Omental fat pad (tissue), 4 donors: ENCODE measurements around the gene APOA1. TPM values are rescaled to one million over a fixed set of nuclear protein-coding genes. Genes with fewer than 3 reads are reported as not detected.

ENCODE experiments used
- ATAC-seq: fragments of 150-250 bp; one replicate; pipeline ENCODE4 v1.9.1; 2016; ENCODE audit warnings: mild to moderate bottlenecking, moderate library complexity; ENCODE audit not compliant: low FRiP score
- DNase-seq: peaks from one replicate; pipeline ENCODE4 v3.0.0-alpha.2; 2019; ENCODE audit warnings: low spot score
- total RNA-seq, 4 donors: library from RNA; depleted of rRNA; stranded (reverse); fragments of >200 nt; gene quantifications; one replicate each; pipeline ENCODE4 v1.1.0, GENCODE V29; 2016
- TF ChIP-seq, protein P1 (sequence below), 3 donors: fragments of 450-650 bp; IDR thresholded peaks; one replicate each; pipeline ENCODE4 v1.5.1; 2016 to 2017; ENCODE audit warnings: antibody characterized with exemption in 3 of 3, mild to moderate bottlenecking in 3 of 3, moderate library complexity in 2 of 3

APOA1 gene
- total RNA-seq, 4 donors from 2014 or later = 1.0 to 1.1 TPM; not detected in 2

DNA sequence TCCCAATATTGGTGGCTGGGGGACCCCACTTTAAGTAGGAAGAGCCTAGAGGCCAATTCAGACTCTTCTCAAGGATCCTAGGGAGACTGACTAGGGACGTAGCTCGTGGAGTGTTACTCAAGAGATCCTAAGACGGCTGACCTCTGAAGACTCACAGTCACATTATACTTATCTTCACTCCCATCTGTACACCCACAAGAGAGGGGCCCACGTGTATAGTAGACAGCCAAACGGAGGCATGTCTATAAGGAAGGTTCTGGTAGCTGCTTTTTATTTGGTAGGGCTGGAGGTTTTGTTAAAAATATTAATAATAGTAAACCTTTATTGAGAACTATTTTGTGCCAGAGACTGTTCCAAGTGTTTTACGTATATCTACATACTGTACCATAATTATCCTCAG lies 22.9 kb upstream of the APOA1 start:
- DNase-seq = no peak
- TF ChIP-seq, protein P1, sequence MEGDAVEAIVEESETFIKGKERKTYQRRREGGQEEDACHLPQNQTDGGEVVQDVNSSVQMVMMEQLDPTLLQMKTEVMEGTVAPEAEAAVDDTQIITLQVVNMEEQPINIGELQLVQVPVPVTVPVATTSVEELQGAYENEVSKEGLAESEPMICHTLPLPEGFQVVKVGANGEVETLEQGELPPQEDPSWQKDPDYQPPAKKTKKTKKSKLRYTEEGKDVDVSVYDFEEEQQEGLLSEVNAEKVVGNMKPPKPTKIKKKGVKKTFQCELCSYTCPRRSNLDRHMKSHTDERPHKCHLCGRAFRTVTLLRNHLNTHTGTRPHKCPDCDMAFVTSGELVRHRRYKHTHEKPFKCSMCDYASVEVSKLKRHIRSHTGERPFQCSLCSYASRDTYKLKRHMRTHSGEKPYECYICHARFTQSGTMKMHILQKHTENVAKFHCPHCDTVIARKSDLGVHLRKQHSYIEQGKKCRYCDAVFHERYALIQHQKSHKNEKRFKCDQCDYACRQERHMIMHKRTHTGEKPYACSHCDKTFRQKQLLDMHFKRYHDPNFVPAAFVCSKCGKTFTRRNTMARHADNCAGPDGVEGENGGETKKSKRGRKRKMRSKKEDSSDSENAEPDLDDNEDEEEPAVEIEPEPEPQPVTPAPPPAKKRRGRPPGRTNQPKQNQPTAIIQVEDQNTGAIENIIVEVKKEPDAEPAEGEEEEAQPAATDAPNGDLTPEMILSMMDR (IDR thresholded peaks at IDR 0.05) = no peak
- no peak for ATAC-seq

GRCh38 chr11:116859175-116859574 lies 21.8 kb upstream of the APOA1 start:
- TF ChIP-seq, protein P1 (IDR thresholded peaks at IDR 0.05) = no peak
- DNase-seq = no peak
- no peak for ATAC-seq

DNA sequence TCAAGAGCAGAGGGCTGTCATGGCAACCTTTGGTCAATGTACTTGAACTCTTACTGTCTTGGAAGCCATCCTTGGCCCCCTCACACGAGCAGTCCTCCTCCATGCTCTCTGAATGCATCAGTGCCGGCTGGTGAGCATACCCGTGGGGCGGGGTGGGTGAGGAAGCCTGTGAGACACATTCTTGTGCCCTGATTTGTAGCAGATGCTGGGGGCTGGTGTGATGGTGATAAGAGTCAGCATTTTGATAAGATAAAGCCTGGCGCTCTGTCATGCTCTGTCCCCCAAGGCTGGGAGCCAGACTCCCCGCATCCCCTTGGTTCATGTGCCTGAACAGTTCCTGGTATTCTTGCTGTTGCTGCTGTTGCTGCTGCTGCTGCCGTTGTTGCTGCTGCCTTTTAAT lies 20.5 kb upstream of the APOA1 start:
- TF ChIP-seq, protein P1 (IDR thresholded peaks at IDR 0.05) = no peak
- ATAC-seq (peak; percentile 37), DNase-seq (no peak)

DNA sequence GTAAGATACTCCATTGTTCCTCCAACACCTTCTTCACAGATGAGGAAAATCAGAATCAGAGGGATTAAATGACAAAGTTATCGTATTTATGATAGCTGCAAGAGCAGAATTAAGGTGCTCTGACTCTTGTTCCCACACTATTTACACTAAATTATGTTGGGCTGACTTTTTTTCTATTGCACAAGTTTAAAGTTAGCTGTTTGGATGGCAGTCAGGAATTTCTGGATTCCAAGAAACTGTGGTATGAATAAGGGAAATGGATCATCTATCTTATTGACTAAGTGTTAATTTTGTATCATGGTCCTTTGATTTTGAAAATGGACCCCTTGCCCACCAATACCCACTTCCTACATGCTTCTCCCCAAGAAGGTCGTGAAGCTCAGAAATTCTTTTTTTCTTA lies 19.9 kb upstream of the APOA1 start:
- DNase-seq (no peak), ATAC-seq (no peak)
- TF ChIP-seq, protein P1 (IDR thresholded peaks at IDR 0.05) = no peak

GRCh38 chr11:116856423-116856822 lies 19.0 kb upstream of the APOA1 start:
- DNase-seq (no peak), ATAC-seq (no peak)
- TF ChIP-seq, protein P1 (IDR thresholded peaks at IDR 0.05) = no peak

- TF ChIP-seq, protein P1 (IDR thresholded peaks at IDR 0.05) = no peak
- ATAC-seq (no peak), DNase-seq (no peak)
These were observed 18.0 kb upstream of the APOA1 start for GRCh38 chr11:116855413-116855812.

DNA sequence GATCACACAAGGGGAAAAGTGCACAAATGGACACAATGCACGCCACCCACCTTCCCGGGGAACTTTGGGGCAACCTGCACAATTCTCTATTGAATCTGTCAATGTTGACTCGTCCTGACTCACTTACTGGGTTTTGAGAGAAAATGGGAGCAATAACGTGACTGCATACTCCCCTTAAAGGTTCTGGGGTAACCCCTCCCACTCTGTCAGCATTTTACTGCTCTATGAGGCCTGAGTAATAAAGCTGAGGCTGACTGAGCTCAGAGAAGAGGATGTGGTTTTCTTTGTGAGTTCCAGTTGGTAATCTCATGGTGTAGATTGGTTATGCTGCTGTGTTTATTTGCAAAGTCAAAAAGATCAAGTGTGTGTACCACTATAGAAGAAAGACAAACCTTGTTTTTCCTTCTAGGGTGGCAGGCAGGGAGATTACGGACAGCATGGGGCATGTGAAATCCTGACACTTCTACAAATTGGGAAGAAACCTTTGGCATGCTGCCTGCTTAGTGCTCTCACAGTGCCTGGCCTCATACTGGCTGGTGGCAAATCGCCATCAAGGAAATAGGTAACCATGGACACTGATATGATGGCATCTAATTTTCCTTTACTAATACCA lies 16.1 kb upstream of the APOA1 start:
- TF ChIP-seq, protein P1 (IDR thresholded peaks at IDR 0.05) = no peak
- ATAC-seq (peak; percentile 27), DNase-seq (no peak)
